HEK293 (cell line): Measurements from ENCODE around the gene TRMT1.
A peak's percentile ranks its signal among the peaks of the same experiment; 100 is the strongest.

Experiments
- GLI2 ChIP-seq: fragments of 450-650 bp; formaldehyde crosslinking; IDR thresholded peaks from 2 replicates; pipeline ENCODE4; 2017; ENCODE audit warnings: missing biosample characterization, missing genetic modification characterization, low read depth, borderline replicate concordance
- GLI4 ChIP-seq: fragments of 450-650 bp; formaldehyde crosslinking; IDR thresholded peaks from 2 replicates; pipeline ENCODE4 v1.5.1; 2016; ENCODE audit warnings: missing biosample characterization, missing genetic modification characterization
- KLF7 ChIP-seq: fragments of 450-650 bp; formaldehyde crosslinking; IDR thresholded peaks from 2 replicates; pipeline ENCODE4 v1.5.1; 2016; ENCODE audit warnings: missing biosample characterization, missing genetic modification characterization, borderline replicate concordance
- KLF8 ChIP-seq: fragments of 450-650 bp; formaldehyde crosslinking; IDR thresholded peaks from 2 replicates; pipeline ENCODE4 v1.5.1; 2016; ENCODE audit warnings: missing biosample characterization, missing genetic modification characterization
- SP7 ChIP-seq: fragments of 450-650 bp; formaldehyde crosslinking; IDR thresholded peaks from 2 replicates; pipeline ENCODE4 v1.5.1; 2016; ENCODE audit warnings: missing biosample characterization, missing genetic modification characterization
- TCF7L2 ChIP-seq: IDR thresholded peaks from 2 replicates; pipeline ENCODE4 v1.6.1; 2011; ENCODE audit warnings: low read depth, mild to moderate bottlenecking, inconsistent platforms, low read length, moderate library complexity, borderline replicate concordance
- ZFP3 ChIP-seq: fragments of 450-650 bp; formaldehyde crosslinking; IDR thresholded peaks from 2 replicates; pipeline ENCODE4 v1.5.1; 2016; ENCODE audit warnings: low read depth, missing biosample characterization, missing genetic modification characterization
- ZFP41 ChIP-seq: fragments of 450-650 bp; formaldehyde crosslinking; IDR thresholded peaks from 2 replicates; pipeline ENCODE4 v1.5.1; 2016; ENCODE audit warnings: missing biosample characterization, missing genetic modification characterization, borderline replicate concordance
- ZNF114 ChIP-seq: fragments of 450-650 bp; formaldehyde crosslinking; IDR thresholded peaks from 2 replicates; pipeline ENCODE4 v1.5.0; 2017; ENCODE audit warnings: missing biosample characterization, missing genetic modification characterization
- ZNF138 ChIP-seq: fragments of 450-650 bp; formaldehyde crosslinking; IDR thresholded peaks from 2 replicates; pipeline ENCODE4 v1.5.1; 2016; ENCODE audit warnings: missing biosample characterization, missing genetic modification characterization, borderline replicate concordance
- ZNF140 ChIP-seq: fragments of 450-650 bp; formaldehyde crosslinking; IDR thresholded peaks from 2 replicates; pipeline ENCODE4 v1.5.1; 2016; ENCODE audit warnings: missing biosample characterization, missing genetic modification characterization
- ZNF214 ChIP-seq: fragments of 450-650 bp; formaldehyde crosslinking; IDR thresholded peaks from 2 replicates; pipeline ENCODE4 v1.5.1; 2017; ENCODE audit warnings: missing biosample characterization, mild to moderate bottlenecking, missing genetic modification characterization, borderline replicate concordance
- ZNF248 ChIP-seq: fragments of 450-650 bp; formaldehyde crosslinking; IDR thresholded peaks from 2 replicates; pipeline ENCODE4 v1.5.1; 2017; ENCODE audit warnings: missing biosample characterization, missing genetic modification characterization
- ZNF302 ChIP-seq: fragments of 450-650 bp; formaldehyde crosslinking; IDR thresholded peaks from 2 replicates; pipeline ENCODE4 v1.5.1; 2016; ENCODE audit warnings: missing biosample characterization, missing genetic modification characterization, low read depth
- ZNF350 ChIP-seq: fragments of 450-650 bp; formaldehyde crosslinking; IDR thresholded peaks from 2 replicates; pipeline ENCODE4 v1.5.0; 2017; ENCODE audit warnings: missing biosample characterization, mild to moderate bottlenecking, missing genetic modification characterization
- ZNF37A ChIP-seq: fragments of 450-650 bp; IDR thresholded peaks from 2 replicates; pipeline ENCODE4 v1.5.1; 2018; ENCODE audit warnings: missing biosample characterization, missing genetic modification characterization
- ZNF391 ChIP-seq: fragments of 450-650 bp; formaldehyde crosslinking; IDR thresholded peaks from 2 replicates; pipeline ENCODE4 v1.5.1; 2016; ENCODE audit warnings: low read depth, missing biosample characterization, missing genetic modification characterization, borderline replicate concordance
- ZNF473 ChIP-seq: fragments of 450-650 bp; formaldehyde crosslinking; IDR thresholded peaks from 2 replicates; pipeline ENCODE4 v1.5.1; 2017; ENCODE audit warnings: missing biosample characterization, missing genetic modification characterization
- ZNF558 ChIP-seq: fragments of 450-650 bp; formaldehyde crosslinking; IDR thresholded peaks from 2 replicates; pipeline ENCODE4 v1.5.1; 2016; ENCODE audit warnings: missing biosample characterization, missing genetic modification characterization
- ZNF621 ChIP-seq: fragments of 450-650 bp; formaldehyde crosslinking; IDR thresholded peaks from 2 replicates; pipeline ENCODE4 v1.5.1; 2017; ENCODE audit warnings: missing biosample characterization, missing genetic modification characterization
- ZNF664 ChIP-seq: fragments of 450-650 bp; formaldehyde crosslinking; IDR thresholded peaks from 2 replicates; pipeline ENCODE4 v1.5.1; 2016; ENCODE audit warnings: missing biosample characterization, missing genetic modification characterization
- ZNF670 ChIP-seq: fragments of 450-650 bp; formaldehyde crosslinking; IDR thresholded peaks from 2 replicates; pipeline ENCODE4 v1.5.1; 2016; ENCODE audit warnings: missing biosample characterization, missing genetic modification characterization, low read depth
- ZNF776 ChIP-seq: fragments of 450-650 bp; formaldehyde crosslinking; IDR thresholded peaks from 2 replicates; pipeline ENCODE4 v1.5.0; 2017; ENCODE audit warnings: missing biosample characterization, missing genetic modification characterization, borderline replicate concordance
- TF ChIP-seq, protein P1 (sequence below): fragments of 450-650 bp; formaldehyde crosslinking; IDR thresholded peaks from 2 replicates; pipeline ENCODE4 v1.5.1; 2016; ENCODE audit warnings: missing biosample characterization, missing genetic modification characterization
- TF ChIP-seq, protein P2 (sequence below): fragments of 450-650 bp; formaldehyde crosslinking; IDR thresholded peaks from 2 replicates; pipeline ENCODE4 v1.5.1; 2016; ENCODE audit warnings: missing biosample characterization, missing genetic modification characterization
- TF ChIP-seq, protein P3 (sequence below): fragments of 450-650 bp; formaldehyde crosslinking; conservative IDR thresholded peaks from 2 replicates; pipeline ENCODE4 v1.5.1; 2016; ENCODE audit warnings: low read depth, missing biosample characterization, missing genetic modification characterization

Gene TRMT1

DNA sequence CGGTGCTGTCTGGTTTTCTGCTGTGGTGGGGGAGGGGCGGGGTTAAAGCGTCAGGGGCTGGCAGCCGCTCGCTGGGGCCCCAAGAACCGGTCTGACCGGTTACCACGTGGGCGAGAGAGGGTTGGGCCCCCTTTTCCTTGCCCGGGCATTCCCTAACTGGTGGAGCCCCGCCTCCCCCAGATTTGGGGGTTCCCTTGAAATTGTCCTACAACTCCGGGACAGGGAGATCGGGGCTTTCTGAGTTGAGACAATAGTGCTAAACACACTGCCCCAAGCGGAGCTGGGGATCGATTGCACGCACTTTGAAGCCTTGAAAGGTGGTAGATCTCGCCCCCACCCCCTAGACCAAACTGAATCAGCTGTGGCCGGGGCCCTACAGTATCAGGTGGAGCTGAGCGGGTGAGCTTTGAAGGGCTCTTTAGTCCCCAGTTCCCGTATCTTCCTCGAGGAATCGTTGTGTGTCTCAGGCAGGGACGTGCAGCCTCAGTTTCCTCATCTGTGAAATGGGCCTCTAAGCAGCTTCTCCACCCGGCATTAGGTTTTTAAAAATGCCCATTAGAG is 38.5 kb upstream of the TRMT1 start (continued):
- no peak for TF ChIP-seq ZNF138 (tag by site-specific recombination)
- TF ChIP-seq ZNF140 (tag by site-specific recombination) = no peak
- TF ChIP-seq ZNF350 = no peak
- TF ChIP-seq KLF7 (tag by site-specific recombination) = no peak
- no peak for TF ChIP-seq ZNF621 (tag by site-specific recombination)
- TF ChIP-seq, protein P1, sequence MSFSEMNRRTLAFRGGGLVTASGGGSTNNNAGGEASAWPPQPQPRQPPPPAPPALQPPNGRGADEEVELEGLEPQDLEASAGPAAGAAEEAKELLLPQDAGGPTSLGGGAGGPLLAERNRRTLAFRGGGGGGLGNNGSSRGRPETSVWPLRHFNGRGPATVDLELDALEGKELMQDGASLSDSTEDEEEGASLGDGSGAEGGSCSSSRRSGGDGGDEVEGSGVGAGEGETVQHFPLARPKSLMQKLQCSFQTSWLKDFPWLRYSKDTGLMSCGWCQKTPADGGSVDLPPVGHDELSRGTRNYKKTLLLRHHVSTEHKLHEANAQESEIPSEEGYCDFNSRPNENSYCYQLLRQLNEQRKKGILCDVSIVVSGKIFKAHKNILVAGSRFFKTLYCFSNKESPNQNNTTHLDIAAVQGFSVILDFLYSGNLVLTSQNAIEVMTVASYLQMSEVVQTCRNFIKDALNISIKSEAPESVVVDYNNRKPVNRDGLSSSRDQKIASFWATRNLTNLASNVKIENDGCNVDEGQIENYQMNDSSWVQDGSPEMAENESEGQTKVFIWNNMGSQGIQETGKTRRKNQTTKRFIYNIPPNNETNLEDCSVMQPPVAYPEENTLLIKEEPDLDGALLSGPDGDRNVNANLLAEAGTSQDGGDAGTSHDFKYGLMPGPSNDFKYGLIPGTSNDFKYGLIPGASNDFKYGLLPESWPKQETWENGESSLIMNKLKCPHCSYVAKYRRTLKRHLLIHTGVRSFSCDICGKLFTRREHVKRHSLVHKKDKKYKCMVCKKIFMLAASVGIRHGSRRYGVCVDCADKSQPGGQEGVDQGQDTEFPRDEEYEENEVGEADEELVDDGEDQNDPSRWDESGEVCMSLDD = no peak
- TF ChIP-seq ZNF37A = no peak
- no peak for TF ChIP-seq ZNF776 (tag by site-specific recombination)
- 0 out of 2 replicates have a peak, but pooled peaks have one; percentile 10 for TF ChIP-seq KLF8 (tag by site-specific recombination)
- TF ChIP-seq ZNF391 (tag by site-specific recombination) = no peak
- TF ChIP-seq ZFP41 (tag by site-specific recombination) = no peak
- no peak for TF ChIP-seq ZNF214 (tag by site-specific recombination)
- TF ChIP-seq, protein P2, sequence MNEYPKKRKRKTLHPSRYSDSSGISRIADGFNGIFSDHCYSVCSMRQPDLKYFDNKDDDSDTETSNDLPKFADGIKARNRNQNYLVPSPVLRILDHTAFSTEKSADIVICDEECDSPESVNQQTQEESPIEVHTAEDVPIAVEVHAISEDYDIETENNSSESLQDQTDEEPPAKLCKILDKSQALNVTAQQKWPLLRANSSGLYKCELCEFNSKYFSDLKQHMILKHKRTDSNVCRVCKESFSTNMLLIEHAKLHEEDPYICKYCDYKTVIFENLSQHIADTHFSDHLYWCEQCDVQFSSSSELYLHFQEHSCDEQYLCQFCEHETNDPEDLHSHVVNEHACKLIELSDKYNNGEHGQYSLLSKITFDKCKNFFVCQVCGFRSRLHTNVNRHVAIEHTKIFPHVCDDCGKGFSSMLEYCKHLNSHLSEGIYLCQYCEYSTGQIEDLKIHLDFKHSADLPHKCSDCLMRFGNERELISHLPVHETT (tag by site-specific recombination) = 0 out of 2 replicates have a peak, but pooled peaks have one; percentile 37
- TF ChIP-seq ZNF473 (tag by site-specific recombination) = no peak
- TF ChIP-seq ZNF664 = no peak
- TF ChIP-seq ZNF248 (tag by site-specific recombination) = no peak
- no peak for TF ChIP-seq ZNF114 (tag by site-specific recombination)
- 0 out of 2 replicates have a peak, but pooled peaks have one; percentile 13 for TF ChIP-seq ZNF558 (tag by site-specific recombination)
- TF ChIP-seq TCF7L2 = peak; percentile 32; the same call in 1 of the 2 replicates
- TF ChIP-seq GLI4 (tag by site-specific recombination) = no peak
- TF ChIP-seq, protein P3, sequence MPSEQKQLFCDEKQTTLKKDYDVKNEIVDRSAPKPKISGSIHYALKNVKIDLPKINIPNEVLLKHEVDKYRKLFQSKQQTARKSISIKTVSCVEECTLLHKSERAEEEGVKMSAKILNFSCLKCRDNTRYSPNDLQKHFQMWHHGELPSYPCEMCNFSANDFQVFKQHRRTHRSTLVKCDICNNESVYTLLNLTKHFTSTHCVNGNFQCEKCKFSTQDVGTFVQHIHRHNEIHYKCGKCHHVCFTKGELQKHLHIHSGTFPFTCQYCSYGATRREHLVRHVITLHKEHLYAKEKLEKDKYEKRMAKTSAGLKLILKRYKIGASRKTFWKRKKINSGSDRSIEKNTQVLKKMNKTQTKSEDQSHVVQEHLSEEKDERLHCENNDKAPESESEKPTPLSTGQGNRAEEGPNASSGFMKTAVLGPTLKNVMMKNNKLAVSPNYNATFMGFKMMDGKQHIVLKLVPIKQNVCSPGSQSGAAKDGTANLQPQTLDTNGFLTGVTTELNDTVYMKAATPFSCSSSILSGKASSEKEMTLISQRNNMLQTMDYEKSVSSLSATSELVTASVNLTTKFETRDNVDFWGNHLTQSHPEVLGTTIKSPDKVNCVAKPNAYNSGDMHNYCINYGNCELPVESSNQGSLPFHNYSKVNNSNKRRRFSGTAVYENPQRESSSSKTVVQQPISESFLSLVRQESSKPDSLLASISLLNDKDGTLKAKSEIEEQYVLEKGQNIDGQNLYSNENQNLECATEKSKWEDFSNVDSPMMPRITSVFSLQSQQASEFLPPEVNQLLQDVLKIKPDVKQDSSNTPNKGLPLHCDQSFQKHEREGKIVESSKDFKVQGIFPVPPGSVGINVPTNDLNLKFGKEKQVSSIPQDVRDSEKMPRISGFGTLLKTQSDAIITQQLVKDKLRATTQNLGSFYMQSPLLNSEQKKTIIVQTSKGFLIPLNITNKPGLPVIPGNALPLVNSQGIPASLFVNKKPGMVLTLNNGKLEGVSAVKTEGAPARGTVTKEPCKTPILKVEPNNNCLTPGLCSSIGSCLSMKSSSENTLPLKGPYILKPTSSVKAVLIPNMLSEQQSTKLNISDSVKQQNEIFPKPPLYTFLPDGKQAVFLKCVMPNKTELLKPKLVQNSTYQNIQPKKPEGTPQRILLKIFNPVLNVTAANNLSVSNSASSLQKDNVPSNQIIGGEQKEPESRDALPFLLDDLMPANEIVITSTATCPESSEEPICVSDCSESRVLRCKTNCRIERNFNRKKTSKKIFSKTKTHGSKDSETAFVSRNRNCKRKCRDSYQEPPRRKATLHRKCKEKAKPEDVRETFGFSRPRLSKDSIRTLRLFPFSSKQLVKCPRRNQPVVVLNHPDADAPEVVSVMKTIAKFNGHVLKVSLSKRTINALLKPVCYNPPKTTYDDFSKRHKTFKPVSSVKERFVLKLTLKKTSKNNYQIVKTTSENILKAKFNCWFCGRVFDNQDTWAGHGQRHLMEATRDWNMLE (tag by site-specific recombination) = no peak
- TF ChIP-seq GLI2 (tag by site-specific recombination) = no peak
- no peak for TF ChIP-seq ZNF670 (tag by site-specific recombination)
- no peak for TF ChIP-seq ZNF302 (tag by site-specific recombination)
- TF ChIP-seq ZFP3 (tag by site-specific recombination) = no peak
- peak; percentile 33 for TF ChIP-seq SP7 (tag by site-specific recombination)
